Panc1 (cell line): ENCODE data around the gene DPYSL5. TPM values are rescaled to one million over a fixed set of nuclear protein-coding genes. Genes with fewer than 3 reads are reported as not detected.

ENCODE experiments used
- ATAC-seq: fragments of 200-7000 bp; cut with Tn5 transposase; 2 replicates; pipeline ENCODE4 v1.9.1; 2020; ENCODE audit warnings: mild to moderate bottlenecking, moderate library complexity
- BruUV-seq: library from RNA; stranded (reverse); fragments of 400-500 nt; replicated peaks from 2 replicates; lab custom pipeline; 2021; lab: Mats Ljungman, UMichigan
- CTCF ChIA-PET: fragments of 300-600 bp; sonication (Branson Sonifier 250); formaldehyde crosslinking; loops from one replicate; lab custom pipeline; 2022; ENCODE audit warnings: antibody characterized with exemption; lab: Charles Lee
- POLR2A ChIA-PET: fragments of 300-600 bp; sonication (Branson Sonifier 250); formaldehyde crosslinking; loops from one replicate; lab custom pipeline; 2022; ENCODE audit warnings: antibody characterized with exemption; lab: Charles Lee
- DNase-seq: peaks from one replicate; pipeline ENCODE4 v3.0.0-alpha.2; 2010; ENCODE audit warnings: low read depth, low spot score
- H3K27ac ChIP-seq: 2 replicates; pipeline ENCODE4 v1.5.1; 2011; ENCODE audit warnings: mild to moderate bottlenecking, low read length, inconsistent platforms
- H3K27me3 ChIP-seq: fragments of 200-500 bp; sonication (Bioruptor generic); 2 replicates; pipeline ENCODE4 v1.6.0; 2014; ENCODE audit warnings: low read length, inconsistent platforms; ENCODE audit not compliant: control insufficient read depth, insufficient read depth
- H3K36me3 ChIP-seq: fragments of 200-500 bp; sonication (Bioruptor generic); 2 replicates; pipeline ENCODE4 v1.5.1; 2014; ENCODE audit warnings: inconsistent platforms, mild to moderate bottlenecking, low read length, moderate library complexity; ENCODE audit not compliant: control insufficient read depth, insufficient read depth
- H3K4me1 ChIP-seq: 2 replicates; pipeline ENCODE4 v1.5.1; 2011; ENCODE audit warnings: inconsistent platforms, mild to moderate bottlenecking, low read length, moderate library complexity; ENCODE audit not compliant: control insufficient read depth, insufficient read depth
- H3K4me3 ChIP-seq, 2 experiments: 2 replicates each; pipeline ENCODE4 v1.5.1; 2011 to 2012; ENCODE audit warnings: low read depth in 2 of 2, low read length in 2 of 2, mild to moderate bottlenecking in 2 of 2, inconsistent platforms in 1 of 2, moderate library complexity in 1 of 2
- H3K9me3 ChIP-seq: fragments of 200-500 bp; sonication (Bioruptor generic); 2 replicates; pipeline ENCODE4 v1.5.1; 2014; ENCODE audit warnings: low read depth, mild to moderate bottlenecking, inconsistent platforms, low read length, moderate library complexity; ENCODE audit not compliant: control insufficient read depth, insufficient read depth
- CTCF ChIP-seq: fragments of 450-650 bp; IDR thresholded peaks from 2 replicates; pipeline ENCODE4 v1.5.1; 2017; ENCODE audit warnings: mild to moderate bottlenecking
- POLR2AphosphoS5 ChIP-seq: IDR thresholded peaks from 2 replicates; pipeline ENCODE4 v1.6.1; 2012; ENCODE audit warnings: mild to moderate bottlenecking, low read depth, low read length, moderate library complexity
- REST ChIP-seq, 2 experiments: IDR thresholded peaks; 2 replicates each; pipeline ENCODE4 v1.6.1; 2011 to 2012; ENCODE audit warnings: low read depth in 2 of 2, control low read depth in 1 of 2, low read length in 1 of 2, mild to moderate bottlenecking in 1 of 2, moderate library complexity in 1 of 2; ENCODE audit not compliant: insufficient read depth in 1 of 2
- SIN3A ChIP-seq: IDR thresholded peaks from 2 replicates; pipeline ENCODE4 v1.6.1; 2012; ENCODE audit warnings: low read depth, mild to moderate bottlenecking, low read length, moderate library complexity, borderline replicate concordance; ENCODE audit not compliant: insufficient read depth
- TCF7L2 ChIP-seq: IDR thresholded peaks from 2 replicates; pipeline ENCODE4 v1.6.1; 2011; ENCODE audit warnings: mild to moderate bottlenecking, low read depth, low read length, inconsistent platforms
- in situ Hi-C: cut with HindIII; loops from 2 replicates; pipeline ENCODE4 v1.10.0; 2016; ENCODE audit warnings: low sequenced_read_pairs, low pct_unique_long_range_greater_than_20kb
- intact Hi-C: fragments of 100-400 bp; cut with micrococcal nuclease; formaldehyde crosslinking; loops from one replicate; pipeline ENCODE4 v1.10.0; 2022; ENCODE audit not compliant: unreplicated experiment
- total RNA-seq: library from RNA; stranded (reverse); gene quantifications from one replicate; pipeline ENCODE4 v1.2.1, GENCODE V29; 2021; ENCODE audit not compliant: unreplicated experiment

Gene DPYSL5
- total RNA-seq, 1 experiment from 2014 or later = 0.31 TPM

- H3K27me3 ChIP-seq = no peaks in the 10 kb centered on the region
- POLR2A ChIA-PET = interaction anchor here (0.6 kb wide), 1 partner anchor 223 kb away, joined by 3 read pairs; no protein-coding TSS in a partner anchor
- no peaks in the 10 kb centered on the region for H3K36me3 ChIP-seq
- intact Hi-C loops (no loop called here), in situ Hi-C loops (no loop called here)
- TF ChIP-seq SIN3A (no peak), CTCF (no peak), TCF7L2 (no peak), POLR2AphosphoS5 (no peak), REST (IDR thresholded peaks at IDR 0.05; ENCODE audit: insufficient read depth in 1 of 2, low read depth in 2 of 2, low read length in 1 of 2) (no peak)
- CTCF ChIA-PET = no interaction called here
- ATAC-seq = no peak
- H3K27ac ChIP-seq = no peak overlapping the region
- no peaks in the 10 kb centered on the region for H3K9me3 ChIP-seq
- H3K4me1 ChIP-seq = no peaks in the 10 kb centered on the region
- no TSS peak for BruUV-seq
- no peak for DNase-seq
- no peak overlapping the region for H3K4me3 ChIP-seq
Measured at GRCh38 chr2:26997394-26997793, 149.5 kb downstream of the DPYSL5 start.

- POLR2A ChIA-PET = no interaction called here
- no TSS peak for BruUV-seq
Measured at GRCh38 chr2:26998323-26998722, 150.4 kb downstream of the DPYSL5 start.

More at GRCh38 chr2:26998323-26998722, 150.4 kb downstream of the DPYSL5 start:
- no peak for ATAC-seq
- Histone ChIP-seq H3K4me1 (no peaks in the 10 kb centered on the region), H3K27me3 (no peaks in the 10 kb centered on the region), H3K9me3 (no peaks in the 10 kb centered on the region), H3K4me3 (no peak overlapping the region), H3K27ac (no peak overlapping the region), H3K36me3 (no peaks in the 10 kb centered on the region)
- intact Hi-C loops = no loop called here
- in situ Hi-C loops = no loop called here
- no peak for DNase-seq
- no peak for TF ChIP-seq CTCF
- no peak for TF ChIP-seq SIN3A
- no peak for TF ChIP-seq TCF7L2
- CTCF ChIA-PET = interaction anchor here (0.5 kb wide), 1 partner anchor 18 kb away, joined by 8 read pairs; no protein-coding TSS in a partner anchor

Other genes with a start within 250 kb of the DPYSL5 start
- 0.33 TPM for gene CIB4, start 206.8 kb upstream of the DPYSL5 start, total RNA-seq
- gene KCNK3, start 155.4 kb upstream of the DPYSL5 start, total RNA-seq = 32.8 TPM
- gene SLC35F6, start 83.8 kb upstream of the DPYSL5 start, total RNA-seq = 67.3 TPM
- gene CENPA, start 62.1 kb upstream of the DPYSL5 start, total RNA-seq = 55.0 TPM
- gene MAPRE3, start 122.5 kb downstream of the DPYSL5 start, total RNA-seq = 11.6 TPM
- 77.8 TPM for gene TMEM214, start 184.8 kb downstream of the DPYSL5 start, total RNA-seq
- 55.6 TPM for gene AGBL5, start 203.5 kb downstream of the DPYSL5 start, total RNA-seq
- gene OST4, start 223.5 kb downstream of the DPYSL5 start, total RNA-seq = 219 TPM
- gene EMILIN1, start 230.5 kb downstream of the DPYSL5 start, total RNA-seq = 0.31 TPM
- gene KHK, start 238.6 kb downstream of the DPYSL5 start, total RNA-seq = 1.5 TPM